GM21529 (cell line): Measurements from ENCODE around the gene HOXA11.

ENCODE experiments used
- ATAC-seq: cut with Tn5 transposase; IDR thresholded peaks from one replicate; pipeline ENCODE4 v1.9.1; 2021; ENCODE audit not compliant: unreplicated experiment

Gene HOXA11

DNA sequence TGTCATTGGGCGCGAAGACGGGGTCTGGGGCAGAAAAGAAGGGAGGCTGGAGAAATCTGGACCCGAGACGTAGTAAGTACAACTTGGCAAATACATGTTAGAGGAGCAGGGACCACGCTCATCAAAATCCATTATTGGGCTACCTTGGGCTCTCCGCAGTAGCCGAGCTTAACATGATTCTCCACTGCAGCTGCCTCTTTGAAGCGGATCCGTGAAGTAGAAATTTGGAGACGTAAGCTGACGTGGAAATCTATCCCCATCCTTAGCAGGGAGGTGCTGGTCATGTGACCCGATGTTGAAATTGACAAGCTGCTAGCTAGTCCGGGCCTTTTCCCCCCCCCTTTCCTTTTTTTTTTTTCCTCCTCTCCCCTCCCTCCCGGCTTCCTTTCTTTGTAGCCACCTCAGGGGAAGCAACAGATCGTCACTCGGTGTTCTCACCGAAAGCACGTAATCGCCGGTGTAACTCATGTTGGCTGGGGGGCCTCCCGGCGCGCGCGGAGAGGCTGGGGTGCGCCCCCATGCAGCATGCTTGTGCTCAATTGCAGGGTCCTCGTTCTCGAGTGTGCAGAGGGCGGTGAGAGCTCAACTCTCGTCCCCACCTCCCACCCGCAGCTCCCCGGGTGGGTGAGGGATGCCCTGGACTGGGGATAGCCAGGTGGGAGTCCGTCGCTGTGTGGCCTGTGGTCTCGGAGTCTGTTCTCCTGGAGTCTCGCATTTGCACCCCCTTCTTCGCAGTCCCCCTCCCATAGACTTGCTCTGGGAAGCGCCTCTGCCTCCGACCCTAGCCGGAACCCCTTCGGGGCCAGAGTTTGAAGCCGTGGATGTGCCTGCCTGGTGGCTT lies at the start of gene HOXA11:
Gene HOXA11 (minus strand): TSS at position 220 of the 841 bp plus-strand sequence. CDS start 88 bp downstream, at position 132.
- no peak for ATAC-seq

DNA sequence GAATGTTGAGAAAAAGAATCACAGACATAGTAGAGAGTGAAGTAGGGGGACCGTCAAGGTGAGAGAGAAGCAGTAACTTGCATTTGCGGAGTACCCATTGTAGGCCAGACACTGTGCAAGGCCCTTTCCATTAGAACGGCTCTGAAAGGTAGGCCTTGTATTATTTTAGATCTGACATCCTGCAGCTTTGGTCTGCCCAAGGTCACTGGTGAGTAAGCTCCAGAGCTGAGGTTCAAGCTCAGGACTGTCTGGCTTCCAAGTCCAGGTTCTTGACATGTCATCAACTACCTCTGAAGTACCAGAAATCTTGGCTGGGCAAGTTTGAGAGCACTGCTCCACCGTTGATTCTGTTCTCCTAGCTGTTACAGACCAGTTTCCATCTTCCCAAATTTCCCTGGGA lies 44.4 kb upstream of the HOXA11 start:
- ATAC-seq, result no peak

DNA sequence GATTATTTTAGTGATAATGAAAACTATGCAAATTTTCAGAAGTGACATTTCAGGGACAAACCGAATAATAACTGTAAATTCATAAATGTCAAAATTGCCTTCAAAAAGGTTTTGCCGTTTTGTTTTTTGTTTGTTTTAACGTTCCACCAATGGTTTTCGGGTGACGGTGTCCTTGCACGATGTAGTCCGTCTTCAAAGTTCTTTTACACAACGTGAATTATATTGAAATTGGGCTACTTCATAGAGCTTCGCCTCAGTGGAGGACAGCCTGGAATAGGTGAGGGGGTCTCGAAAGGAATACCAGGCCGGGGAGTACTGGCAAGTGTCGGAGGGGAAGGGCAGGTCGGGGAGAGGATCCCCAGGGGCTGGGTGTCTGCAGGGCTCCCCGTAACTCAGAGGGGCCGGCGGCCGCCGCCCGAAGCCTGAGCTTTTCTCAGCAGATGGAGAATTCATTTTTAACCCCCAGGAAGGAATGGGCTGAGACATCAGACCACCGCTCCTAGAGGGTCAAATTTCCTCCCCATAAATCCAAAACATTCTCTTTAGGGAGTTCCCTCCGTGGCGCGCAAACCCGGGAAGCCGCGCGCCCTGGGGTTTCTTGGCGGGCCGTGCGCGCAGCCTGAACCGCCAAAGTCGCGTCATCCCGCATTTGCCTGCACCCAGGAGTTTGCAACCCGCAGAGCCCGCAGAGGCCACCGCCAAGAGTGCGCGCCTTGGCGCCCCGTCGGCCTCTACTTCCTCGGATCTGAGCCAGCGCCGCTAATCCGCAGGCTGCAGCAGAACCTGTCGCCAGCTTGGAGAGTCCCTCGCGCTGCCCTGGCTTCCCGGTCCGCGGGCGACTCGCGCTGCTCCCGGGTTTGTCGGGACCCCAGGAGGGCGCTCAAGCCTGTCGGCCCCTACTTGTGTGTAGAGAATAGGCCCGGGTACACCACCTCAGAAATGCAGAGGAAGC lies 40.2 kb upstream of the HOXA11 start:
- ATAC-seq, result no peak

DNA sequence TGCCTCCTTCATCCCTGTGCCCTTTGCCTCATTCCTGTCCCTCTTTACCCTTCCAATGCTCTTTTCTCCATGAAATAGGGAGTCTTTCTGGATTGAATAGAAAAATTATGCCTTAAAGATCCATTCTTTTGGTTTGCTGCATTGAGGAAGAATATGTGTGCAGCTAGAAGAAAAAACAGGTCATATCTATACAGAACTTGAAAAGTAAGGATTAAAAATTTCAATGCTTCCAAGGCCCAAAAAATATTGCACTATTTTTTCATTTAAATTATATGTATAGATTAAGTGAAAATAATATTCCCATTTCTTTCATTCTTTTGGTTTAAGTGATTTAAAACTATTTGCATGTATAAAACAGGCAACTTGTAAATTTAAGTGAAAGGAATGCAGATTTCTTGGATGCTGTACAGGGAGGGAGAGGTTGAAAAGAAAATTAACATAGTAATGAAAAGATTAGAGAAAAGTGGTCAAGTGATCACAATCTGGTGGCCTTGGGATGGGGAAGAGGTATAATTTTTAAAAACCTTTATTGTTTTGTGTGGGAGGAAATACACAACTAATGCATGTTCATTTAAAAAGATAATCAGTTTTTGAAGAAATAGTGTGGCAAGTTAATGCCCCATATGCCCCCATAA lies 39.0 kb upstream of the HOXA11 start:
- ATAC-seq, result no peak

DNA sequence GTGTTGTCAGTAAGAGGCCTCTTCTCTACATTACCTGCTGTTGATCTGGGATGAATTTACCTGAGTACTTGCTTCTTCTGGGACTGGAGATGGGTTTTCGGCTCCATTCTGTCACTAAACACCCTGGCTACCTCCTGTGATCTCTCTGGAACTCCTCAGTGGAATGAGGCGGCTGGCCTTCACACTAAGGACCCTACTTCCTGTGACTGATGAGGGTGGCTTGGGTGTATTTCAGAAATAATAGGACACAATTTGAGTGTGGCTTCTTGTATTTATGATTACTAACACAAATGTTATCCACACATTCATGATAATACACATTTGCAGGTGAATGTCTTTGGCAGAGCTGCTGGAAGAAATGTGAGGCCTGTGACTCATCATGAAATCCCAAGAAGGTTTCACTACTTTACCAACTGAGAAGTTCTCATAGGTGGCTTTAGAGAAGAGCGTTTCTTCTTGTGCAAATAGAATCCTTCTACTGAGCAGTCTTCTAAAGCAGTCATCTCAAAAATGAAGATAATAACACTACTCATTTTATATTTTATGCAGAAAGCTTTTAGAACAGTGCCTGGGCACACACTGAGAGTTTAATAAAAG lies 36.3 kb upstream of the HOXA11 start:
- no peak for ATAC-seq

DNA sequence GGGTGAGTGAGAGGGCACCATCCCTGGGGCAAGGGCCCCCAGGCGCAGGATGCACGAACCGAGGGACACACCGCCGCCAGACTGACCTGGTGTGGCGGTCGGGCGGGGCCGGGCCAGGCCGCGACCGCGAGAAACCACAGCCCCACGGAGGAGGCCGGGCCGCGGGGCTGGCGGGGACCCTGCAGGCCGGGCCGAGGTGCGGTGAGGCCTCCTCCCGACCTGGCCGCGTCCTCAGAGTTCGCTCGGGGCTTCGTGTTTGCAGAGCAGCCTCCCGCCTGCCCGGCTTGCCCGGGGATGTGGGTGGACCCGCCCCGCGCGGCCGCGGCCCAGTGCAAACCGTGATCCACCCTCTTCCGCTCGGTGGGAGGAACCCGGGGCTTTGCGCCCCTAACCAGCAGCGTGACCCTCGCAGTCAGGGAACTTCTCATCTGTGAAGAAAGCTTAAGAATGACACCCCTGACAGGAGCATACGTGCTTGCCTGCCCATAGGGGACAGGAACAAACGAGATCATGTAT lies 35.5 kb upstream of the HOXA11 start:
- ATAC-seq, result no peak

DNA sequence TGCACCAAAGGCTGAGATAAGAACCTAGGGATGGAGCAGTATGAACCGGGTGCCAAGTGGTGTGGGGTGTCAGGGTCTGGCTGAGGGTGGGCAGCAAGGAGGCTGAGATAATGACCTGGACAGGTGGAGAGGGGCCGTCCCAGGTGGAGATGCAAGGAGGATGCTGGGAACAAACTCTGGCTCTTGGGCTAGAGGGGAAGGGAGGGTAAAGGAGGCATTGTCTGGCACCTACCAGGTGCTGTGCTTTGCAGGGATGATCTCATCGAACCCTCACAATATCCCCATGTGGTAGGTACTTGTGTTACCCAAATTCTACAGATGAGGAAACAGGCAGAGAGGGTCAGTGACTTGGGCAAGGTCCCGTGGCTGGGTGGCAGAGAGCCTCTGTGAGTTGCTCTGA lies 34.8 kb upstream of the HOXA11 start:
- no peak for ATAC-seq

DNA sequence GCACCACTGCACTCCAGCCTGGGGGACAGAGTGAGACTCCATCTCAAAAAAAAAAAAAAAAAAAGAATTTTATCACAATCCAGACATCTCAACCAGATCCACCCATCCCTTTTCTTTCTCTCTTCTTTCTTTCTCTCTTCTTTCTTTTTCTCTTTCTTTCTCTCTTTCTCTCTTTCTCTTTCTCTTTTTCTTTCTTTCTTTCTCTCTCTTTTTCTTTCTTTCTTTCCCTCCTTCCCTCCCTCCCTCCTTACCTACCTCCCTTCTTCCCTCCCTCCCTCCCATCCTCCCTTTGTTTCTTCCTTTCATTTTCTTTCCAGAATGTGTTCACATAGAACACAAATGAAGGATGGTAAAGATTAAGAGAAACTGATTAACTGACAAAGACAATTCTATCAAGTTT lies 32.9 kb upstream of the HOXA11 start:
- no peak for ATAC-seq

DNA sequence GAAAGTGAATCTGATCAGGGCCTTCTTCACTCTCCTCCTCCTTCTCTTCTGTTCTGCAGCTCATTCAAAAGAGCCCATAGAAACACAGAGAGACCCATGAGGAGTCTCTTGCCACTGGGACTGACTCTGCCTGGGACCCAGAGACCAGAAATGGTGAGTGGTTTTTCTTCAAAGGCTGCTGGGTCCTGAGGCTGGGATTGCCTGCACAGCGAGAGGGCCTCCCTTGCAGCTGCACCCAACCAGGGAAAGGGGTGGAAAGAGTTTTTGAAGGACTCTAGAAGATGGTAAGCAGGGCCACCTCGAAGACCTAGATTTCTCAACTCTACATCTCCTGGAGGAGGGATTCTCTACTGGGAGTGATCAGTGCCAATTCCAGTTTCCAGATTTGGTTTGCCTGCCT lies 30.3 kb upstream of the HOXA11 start:
- no peak for ATAC-seq

DNA sequence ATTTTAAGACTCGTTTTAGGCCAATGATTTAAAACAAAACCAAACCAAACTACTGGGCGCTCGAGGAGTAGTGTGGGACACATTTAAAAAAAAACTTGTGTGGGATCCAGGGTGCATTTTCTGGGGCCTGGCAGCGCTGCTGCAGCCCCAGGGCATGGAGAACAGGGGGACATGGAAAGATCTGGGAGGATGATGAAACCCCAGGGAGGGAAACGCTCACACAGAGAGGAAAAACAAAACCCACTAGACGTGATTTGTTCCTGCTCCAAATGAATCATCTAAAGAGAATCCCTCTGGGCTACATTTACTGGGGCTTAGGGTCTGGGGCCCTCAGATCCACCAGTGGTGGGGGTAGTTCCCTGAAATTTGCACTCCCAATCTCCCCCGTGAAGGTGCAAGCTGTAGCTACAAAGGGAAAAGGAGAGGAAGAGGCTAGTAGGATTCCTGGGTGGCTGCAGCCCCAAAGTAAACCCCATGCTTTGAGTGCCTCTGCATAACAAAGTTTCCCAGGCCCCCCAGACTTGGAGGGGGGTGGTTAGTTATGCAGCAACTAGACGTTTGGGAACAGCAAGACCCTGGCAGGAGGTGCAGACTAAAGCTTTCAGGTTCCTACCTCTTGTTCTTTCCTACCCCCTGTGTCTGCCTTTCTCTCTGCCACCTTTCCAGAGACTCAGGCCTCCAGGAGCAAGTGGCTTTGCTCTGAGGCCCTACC lies 29.4 kb upstream of the HOXA11 start:
- ATAC-seq, result no peak

DNA sequence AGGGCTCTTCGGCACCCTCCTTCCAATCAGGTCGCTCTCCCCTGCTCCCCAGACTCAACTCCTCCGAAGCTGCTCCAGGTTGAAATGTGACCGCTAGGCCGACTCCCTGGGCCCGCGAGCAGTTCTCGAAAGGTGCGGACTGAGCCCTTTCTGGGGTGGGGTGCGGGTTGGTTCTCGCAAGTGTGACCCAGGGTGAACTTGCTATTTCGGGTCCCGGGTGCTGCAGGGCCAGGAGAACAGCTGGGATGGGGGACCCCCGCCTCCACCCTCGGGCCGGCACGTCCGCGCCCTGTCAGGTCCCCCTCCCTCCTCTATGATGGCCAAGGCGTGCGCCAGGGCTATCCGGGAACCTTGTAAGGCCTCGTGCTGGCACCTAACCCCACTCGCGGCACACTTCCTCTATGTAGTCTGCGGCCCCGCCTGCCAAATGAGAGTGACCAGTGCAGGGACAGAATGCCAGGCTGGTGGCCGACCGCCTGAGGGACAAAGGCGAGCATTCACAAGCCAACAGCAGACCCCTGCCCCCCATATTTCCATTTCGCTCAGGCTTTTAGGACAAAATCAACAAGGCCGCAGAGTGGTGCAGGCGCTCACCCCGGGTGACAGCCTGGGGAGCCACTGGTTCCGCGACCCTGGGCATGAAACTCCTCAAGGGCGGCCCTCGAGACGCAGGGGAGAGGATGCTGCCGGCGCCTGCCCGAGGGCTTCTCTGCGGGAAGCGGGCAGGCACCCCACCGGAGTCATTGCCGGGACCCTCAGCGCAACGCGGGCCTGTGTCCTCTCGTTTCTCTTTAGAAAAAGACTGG lies 28.6 kb upstream of the HOXA11 start:
- no peak for ATAC-seq

DNA sequence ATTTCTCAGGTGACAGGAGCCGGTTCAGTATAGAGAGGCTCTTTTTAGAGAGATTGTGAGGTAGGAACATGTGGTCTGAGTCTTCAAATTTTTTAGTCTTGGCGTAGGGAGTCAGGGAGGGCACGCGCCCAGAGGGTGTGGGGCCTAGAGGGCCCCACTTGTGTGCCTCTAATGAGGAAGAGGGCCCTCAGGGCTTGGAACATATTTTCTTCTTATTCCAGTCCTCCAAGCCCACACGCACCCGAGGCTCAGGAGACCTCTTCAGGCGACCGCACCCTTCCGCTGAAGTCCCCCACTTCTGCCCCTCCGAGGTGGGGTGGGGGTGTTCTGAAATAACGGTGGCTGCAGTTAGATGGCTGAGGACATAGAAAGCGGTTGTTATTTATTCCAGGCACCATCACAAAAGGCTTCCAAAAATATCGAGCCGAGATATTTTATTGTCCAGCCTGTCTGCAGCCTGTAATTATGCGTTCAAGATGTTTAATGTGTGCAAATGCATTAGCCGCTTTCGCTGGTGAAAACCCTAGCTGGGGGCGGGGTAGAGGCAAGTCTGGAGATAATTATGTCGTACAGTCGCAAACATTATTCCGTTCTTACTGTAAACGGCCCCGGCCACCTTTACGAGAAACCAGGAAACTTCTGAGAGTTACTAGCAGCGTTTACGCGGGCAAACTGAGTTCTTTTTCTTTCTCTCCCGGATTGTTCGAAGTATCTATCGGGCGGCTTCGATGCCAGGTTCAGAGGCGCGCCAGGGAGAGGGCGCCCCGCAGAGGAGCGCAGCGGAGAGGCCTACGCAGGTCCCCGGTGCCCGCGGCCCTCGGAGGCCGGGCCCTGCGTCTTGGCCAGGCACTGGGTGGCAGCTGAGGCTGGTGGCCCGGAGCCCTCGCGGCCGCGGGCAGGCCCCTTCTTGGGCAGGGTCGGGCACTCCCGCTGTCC lies 27.7 kb upstream of the HOXA11 start:
- no peak for ATAC-seq

DNA sequence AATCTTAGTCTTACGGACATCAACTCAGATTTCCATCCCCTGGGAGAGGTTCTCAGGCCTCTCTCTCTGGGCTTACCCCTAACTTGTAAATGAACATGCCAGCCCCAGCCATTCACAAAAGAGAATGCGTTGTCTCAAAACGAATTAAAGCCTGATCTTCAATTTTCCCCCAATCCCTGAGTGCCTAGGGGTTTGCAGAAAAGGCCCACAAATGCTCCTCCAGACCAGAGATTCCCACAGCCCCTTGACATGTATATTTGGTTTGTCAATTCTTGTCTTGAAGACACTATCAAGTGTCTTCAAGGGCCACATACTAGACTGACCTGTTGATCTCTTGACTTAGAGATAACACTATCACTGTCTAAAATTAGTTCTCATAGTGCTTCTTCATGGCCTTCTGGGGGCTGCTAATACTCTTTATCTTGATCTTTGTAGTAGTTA lies 26.8 kb upstream of the HOXA11 start:
- ATAC-seq, result no peak

DNA sequence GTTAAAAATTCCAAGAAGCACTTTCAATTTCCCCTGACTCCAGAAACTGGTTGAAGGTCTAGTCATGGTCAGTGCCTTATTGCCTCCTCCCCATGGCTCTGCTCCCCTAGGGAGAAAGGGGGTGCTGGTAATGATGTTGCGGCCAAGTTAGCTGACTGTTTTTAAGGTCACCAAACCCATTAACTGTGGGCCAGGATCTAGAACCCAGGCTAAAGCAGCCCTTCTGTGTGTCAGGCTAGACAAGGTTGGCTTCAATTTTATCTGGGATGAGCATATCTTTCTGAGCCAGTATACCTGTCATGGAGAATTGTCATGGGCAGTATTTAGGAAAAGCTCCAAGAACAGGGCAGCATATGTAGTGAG lies 26.0 kb upstream of the HOXA11 start:
- no peak for ATAC-seq

DNA sequence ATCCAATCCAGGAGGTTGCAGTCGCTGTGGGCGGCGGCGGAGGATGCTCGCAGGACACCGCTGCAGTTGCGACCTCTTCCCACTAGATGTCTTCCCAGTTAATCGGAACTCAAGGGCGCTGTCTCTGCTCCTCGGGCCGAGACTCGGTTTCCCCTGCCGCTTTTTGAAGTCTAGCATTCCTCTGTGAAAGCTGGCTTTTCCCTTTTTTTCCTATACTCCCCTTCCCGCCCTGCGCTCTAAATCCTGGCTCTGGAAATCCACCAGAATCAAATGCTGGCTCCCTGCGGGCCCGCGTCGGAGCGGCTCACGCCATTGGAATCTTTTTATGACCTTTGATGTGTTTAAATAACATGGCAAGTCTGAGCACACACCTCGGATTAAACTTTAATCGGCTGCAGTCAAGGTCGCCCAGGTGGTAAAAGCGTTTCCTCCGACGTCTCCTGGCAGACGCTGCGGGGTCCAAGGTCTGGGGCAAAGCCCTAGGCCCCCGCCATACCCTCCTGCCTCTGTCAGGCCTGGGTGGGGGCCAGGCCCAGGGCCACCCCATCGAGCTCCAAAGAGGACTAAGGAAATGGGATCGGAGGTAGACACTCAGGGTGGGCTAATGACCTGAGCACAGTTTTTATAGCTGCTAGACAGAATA lies 25.5 kb upstream of the HOXA11 start:
- no peak for ATAC-seq

DNA sequence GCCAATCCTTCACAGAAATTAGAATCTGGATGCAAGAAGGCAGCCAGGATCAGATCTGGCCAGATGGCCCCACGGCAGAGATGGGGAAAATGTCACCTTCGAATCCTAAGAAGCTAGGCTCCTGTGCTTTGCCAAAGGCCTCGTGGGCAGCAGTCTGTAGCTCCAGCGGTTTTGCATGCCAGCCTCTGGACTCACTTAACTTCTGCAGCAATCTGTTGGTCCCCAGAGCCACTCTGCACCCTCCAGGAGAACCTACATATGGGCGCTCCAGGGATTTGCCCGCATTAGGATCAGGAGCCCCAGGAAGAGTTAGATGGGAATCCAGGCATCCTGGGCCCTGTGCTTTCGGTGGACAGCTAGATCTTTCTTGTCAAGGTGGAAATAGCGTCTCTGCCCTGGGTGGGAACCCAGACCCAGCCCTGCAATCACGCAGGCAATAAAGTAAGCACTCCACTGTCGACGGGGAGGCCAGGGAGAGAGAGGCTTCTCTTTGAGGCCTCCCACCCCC lies 25.0 kb upstream of the HOXA11 start:
- no peak for ATAC-seq

DNA sequence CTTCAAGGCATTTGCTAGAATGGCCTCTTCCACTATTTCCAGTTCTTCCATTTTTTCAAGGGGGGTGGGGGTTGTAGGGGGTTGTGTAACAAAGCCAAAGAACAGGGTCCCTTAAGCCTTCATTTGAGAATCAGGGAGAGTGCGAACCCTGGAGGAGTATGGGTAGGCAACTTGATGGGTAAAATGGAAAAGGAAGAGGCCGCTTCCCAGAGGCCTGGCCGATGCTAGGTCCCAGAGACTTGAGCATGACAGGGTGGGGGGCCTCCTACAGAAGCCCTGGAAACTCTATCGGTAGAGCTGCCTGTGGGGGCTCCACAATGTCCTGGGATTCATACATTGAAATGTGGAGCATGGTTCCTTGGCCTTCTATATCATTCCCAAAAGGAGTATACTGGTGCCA lies 24.0 kb upstream of the HOXA11 start:
- no peak for ATAC-seq
